IMR-90 (cell line): ENCODE measurements around the gene C17orf78.

Experiments used
- BHLHE40 ChIP-seq: fragments of 150-350 bp; IDR thresholded peaks from 2 replicates; pipeline ENCODE4 v1.6.1; 2016; ENCODE audit warnings: mild to moderate bottlenecking, low read depth, low read length
- CHD1 ChIP-seq: IDR thresholded peaks from 2 replicates; pipeline ENCODE4 v1.6.1; 2012; ENCODE audit warnings: low read depth, low read length, improper control_type of control experiment
- CTCF ChIP-seq: conservative IDR thresholded peaks from 2 replicates; pipeline ENCODE4 v1.5.1; 2012; ENCODE audit warnings: mild to moderate bottlenecking, low read depth, low read length, improper control_type of control experiment
- ELK1 ChIP-seq: fragments of 150-350 bp; IDR thresholded peaks from 2 replicates; pipeline ENCODE4 v1.6.1; 2016; ENCODE audit warnings: low read depth, mild to moderate bottlenecking, low read length, moderate library complexity, borderline replicate concordance
- FOS ChIP-seq: fragments of 150-350 bp; IDR thresholded peaks from 2 replicates; pipeline ENCODE4 v1.6.1; 2016; ENCODE audit warnings: low read depth, low read length
- MAZ ChIP-seq: IDR thresholded peaks from 2 replicates; pipeline ENCODE4 v1.6.1; 2012; ENCODE audit warnings: low read depth, mild to moderate bottlenecking, low read length, improper control_type of control experiment, moderate library complexity, borderline replicate concordance
- NFE2L2 ChIP-seq: fragments of 150-350 bp; IDR thresholded peaks from 2 replicates; pipeline ENCODE4 v1.6.1; 2016; ENCODE audit warnings: low read depth, mild to moderate bottlenecking, low read length
- POLR2A ChIP-seq: IDR thresholded peaks from 2 replicates; pipeline ENCODE4 v1.6.1; 2012; ENCODE audit warnings: mild to moderate bottlenecking, low read depth, low read length
- RCOR1 ChIP-seq: IDR thresholded peaks from 2 replicates; pipeline ENCODE4 v1.6.1; 2012; ENCODE audit warnings: mild to moderate bottlenecking, low read length, improper control_type of control experiment; ENCODE audit not compliant: insufficient replicate concordance

- no peak for TF ChIP-seq CTCF
- TF ChIP-seq MAZ: no peak
- TF ChIP-seq BHLHE40: no peak
- TF ChIP-seq NFE2L2: no peak
- TF ChIP-seq CHD1: no peak
- TF ChIP-seq RCOR1: no peak
- TF ChIP-seq POLR2A: no peak
- TF ChIP-seq ELK1: no peak
- TF ChIP-seq FOS: no peak
Observed at GRCh38 chr17:37400505-37400904, 24.7 kb downstream of the C17orf78 start.
